ENCODE measurements around the gene LIMD2. TPM values are rescaled to one million over a fixed set of nuclear protein-coding genes. Genes with fewer than 3 reads are reported as not detected.

The LIMD2 gene
- total and polyA plus RNA-seq, 2 of the 4 experiments (the other 2 are of a cell fraction): 4.5 to 21.7 TPM

DNA sequence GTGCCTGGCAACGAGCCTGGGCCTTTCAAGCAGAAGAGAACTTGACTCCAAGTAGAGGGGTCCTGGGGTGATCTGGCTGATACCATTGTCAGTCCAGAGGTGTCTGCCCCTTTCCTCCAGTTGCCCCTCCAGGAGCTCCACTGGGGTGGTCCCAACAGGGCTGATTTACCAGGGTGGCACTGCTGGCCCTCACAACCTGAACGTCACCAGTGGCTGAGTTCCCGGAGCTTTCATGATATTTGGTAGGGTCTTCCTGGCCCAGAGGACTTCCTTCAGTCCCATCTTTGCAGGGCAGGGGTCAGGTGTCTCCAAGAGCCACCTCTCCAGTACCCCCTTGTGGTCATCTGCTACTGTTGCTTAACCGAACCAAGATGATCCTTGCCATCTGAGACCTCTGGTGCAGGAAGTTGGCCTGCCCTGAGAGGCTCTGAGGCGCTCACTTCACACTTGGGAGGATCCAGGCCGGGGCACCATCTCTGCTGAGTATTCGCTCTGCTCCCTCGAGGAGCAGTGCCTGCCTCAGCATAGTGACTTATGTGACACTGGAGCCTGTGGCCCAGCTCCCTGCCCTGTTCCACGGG lies 3.5 kb downstream of the LIMD2 start:
- POLR2A ChIA-PET (ENCODE audit: unreplicated experiment): no interaction called here
- Histone ChIP-seq H3K36me3 (ENCODE audit: control insufficient read depth, insufficient read depth, low read length) (peaks cover 27% of the 10 kb centered on the region; the same call in 1 of the 2 replicates), H3K9me1 (ENCODE audit: insufficient read depth, low read length) (0 out of 2 replicates have a peak, but pooled peaks cover 2% of the 10 kb centered on the region), H3K23ac (ENCODE audit: low read depth, low read length) (no peak overlapping the region), H2BK20ac (ENCODE audit: low read depth, low read length) (no peak overlapping the region), H2AK9ac (replicated peaks; ENCODE audit: low read depth, low read length, poor library complexity) (peak overlapping the region; percentile 76), H3K27ac (ENCODE audit: insufficient read depth, low read length) (no peak overlapping the region), H2AFZ (replicated peaks; ENCODE audit: low read length, poor library complexity) (no peak overlapping the region), H2BK15ac (ENCODE audit: low read depth, low read length) (no peak overlapping the region), H3K9me3 (ENCODE audit: control insufficient read depth, insufficient read depth, low read length) (no peaks in the 10 kb centered on the region), H3K27me3 (ENCODE audit: control insufficient read depth, insufficient read depth, low read length) (no peaks in the 10 kb centered on the region), H2BK120ac (ENCODE audit: low read depth, low read length) (no peak overlapping the region), H2AK5ac (ENCODE audit: low read depth, low read length) (no peak overlapping the region), H3K9ac (ENCODE audit: low read depth, low read length) (no peak overlapping the region), H4K5ac (ENCODE audit: low read depth, low read length) (no peak overlapping the region), H3K56ac (ENCODE audit: extremely low read depth, insufficient read depth, low read length) (no peak overlapping the region), H3K4me3 (ENCODE audit: insufficient read depth, low read depth, low read length) (no peak overlapping the region), H3K18ac (ENCODE audit: low read depth, low read length) (no peak overlapping the region), H4K20me1 (ENCODE audit: insufficient read depth, low read length) (peaks cover 5% of the 10 kb centered on the region), H3K4me1 (ENCODE audit: control insufficient read depth, insufficient read depth, low read length) (no peaks in the 10 kb centered on the region), H3K4me2 (ENCODE audit: low read depth, low read length) (no peak overlapping the region), H3K79me1 (ENCODE audit: low read depth in 1 of 2, low read length in 2 of 2) (peaks cover 0 to 21% of the 10 kb centered on the region in 2 experiments; a peak in 1 of 4 replicates), H3K14ac (replicated peaks; ENCODE audit: low read depth, low read length) (no peak overlapping the region), H4K8ac (ENCODE audit: low read depth in 2 of 2, low read length in 2 of 2) (no peak overlapping the region), H4K91ac (ENCODE audit: insufficient read depth, low read depth, low read length) (no peak overlapping the region), H2BK5ac (ENCODE audit: low read depth, low read length, poor library complexity, severe bottlenecking) (no peak overlapping the region), H3K4ac (ENCODE audit: low read depth, low read length) (no peak overlapping the region)
- TF ChIP-seq FOS (IDR thresholded peaks at IDR 0.05; ENCODE audit: low read depth, low read length): no peak
- peak; percentile 52; the same call in 1 of the 2 replicates for TF ChIP-seq CEBPB (IDR thresholded peaks at IDR 0.05; ENCODE audit: low read depth, low read length)
- no peak for TF ChIP-seq CHD1 (IDR thresholded peaks at IDR 0.05; ENCODE audit: low read depth, low read length)
- TF ChIP-seq, protein P1, sequence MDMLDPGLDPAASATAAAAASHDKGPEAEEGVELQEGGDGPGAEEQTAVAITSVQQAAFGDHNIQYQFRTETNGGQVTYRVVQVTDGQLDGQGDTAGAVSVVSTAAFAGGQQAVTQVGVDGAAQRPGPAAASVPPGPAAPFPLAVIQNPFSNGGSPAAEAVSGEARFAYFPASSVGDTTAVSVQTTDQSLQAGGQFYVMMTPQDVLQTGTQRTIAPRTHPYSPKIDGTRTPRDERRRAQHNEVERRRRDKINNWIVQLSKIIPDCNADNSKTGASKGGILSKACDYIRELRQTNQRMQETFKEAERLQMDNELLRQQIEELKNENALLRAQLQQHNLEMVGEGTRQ (IDR thresholded peaks at IDR 0.05; ENCODE audit: low read depth, low read length): no peak
- TF ChIP-seq POLR2A (IDR thresholded peaks at IDR 0.05; ENCODE audit: low read depth, low read length): no peak
- no peak for TF ChIP-seq MXI1 (IDR thresholded peaks at IDR 0.05; ENCODE audit: borderline replicate concordance, low read depth, low read length)
- TF ChIP-seq, protein P2, sequence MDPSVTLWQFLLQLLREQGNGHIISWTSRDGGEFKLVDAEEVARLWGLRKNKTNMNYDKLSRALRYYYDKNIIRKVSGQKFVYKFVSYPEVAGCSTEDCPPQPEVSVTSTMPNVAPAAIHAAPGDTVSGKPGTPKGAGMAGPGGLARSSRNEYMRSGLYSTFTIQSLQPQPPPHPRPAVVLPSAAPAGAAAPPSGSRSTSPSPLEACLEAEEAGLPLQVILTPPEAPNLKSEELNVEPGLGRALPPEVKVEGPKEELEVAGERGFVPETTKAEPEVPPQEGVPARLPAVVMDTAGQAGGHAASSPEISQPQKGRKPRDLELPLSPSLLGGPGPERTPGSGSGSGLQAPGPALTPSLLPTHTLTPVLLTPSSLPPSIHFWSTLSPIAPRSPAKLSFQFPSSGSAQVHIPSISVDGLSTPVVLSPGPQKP (IDR thresholded peaks at IDR 0.05; ENCODE audit: borderline replicate concordance, low read depth, low read length): no peak
- TF ChIP-seq RAD21 (IDR thresholded peaks at IDR 0.05; ENCODE audit: low read length): peak; percentile 26; the same call in 1 of the 2 replicates
- peak; percentile 24; the same call in 1 of the 2 replicates for TF ChIP-seq SMC3 (IDR thresholded peaks at IDR 0.05; ENCODE audit: low read depth, low read length)
- no peak for TF ChIP-seq BHLHE40 (IDR thresholded peaks at IDR 0.05; ENCODE audit: low read depth, low read length)
- no peak for TF ChIP-seq RFX5 (IDR thresholded peaks at IDR 0.05; ENCODE audit: low read depth, low read length)
- TF ChIP-seq, protein P3, sequence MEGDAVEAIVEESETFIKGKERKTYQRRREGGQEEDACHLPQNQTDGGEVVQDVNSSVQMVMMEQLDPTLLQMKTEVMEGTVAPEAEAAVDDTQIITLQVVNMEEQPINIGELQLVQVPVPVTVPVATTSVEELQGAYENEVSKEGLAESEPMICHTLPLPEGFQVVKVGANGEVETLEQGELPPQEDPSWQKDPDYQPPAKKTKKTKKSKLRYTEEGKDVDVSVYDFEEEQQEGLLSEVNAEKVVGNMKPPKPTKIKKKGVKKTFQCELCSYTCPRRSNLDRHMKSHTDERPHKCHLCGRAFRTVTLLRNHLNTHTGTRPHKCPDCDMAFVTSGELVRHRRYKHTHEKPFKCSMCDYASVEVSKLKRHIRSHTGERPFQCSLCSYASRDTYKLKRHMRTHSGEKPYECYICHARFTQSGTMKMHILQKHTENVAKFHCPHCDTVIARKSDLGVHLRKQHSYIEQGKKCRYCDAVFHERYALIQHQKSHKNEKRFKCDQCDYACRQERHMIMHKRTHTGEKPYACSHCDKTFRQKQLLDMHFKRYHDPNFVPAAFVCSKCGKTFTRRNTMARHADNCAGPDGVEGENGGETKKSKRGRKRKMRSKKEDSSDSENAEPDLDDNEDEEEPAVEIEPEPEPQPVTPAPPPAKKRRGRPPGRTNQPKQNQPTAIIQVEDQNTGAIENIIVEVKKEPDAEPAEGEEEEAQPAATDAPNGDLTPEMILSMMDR (conservative IDR thresholded peaks at IDR 0.05; ENCODE audit: low read depth, low read length): peak; percentile 39
- TF ChIP-seq MAFK (IDR thresholded peaks at IDR 0.05; ENCODE audit: low read depth, low read length): no peak
- no peak for TF ChIP-seq MAZ (IDR thresholded peaks at IDR 0.05; ENCODE audit: borderline replicate concordance, low read depth, low read length)
- no peak for TF ChIP-seq RCOR1 (IDR thresholded peaks at IDR 0.05; ENCODE audit: insufficient replicate concordance, low read length)
- TF ChIP-seq NFE2L2 (IDR thresholded peaks at IDR 0.05; ENCODE audit: low read depth, low read length): no peak
- WGBS, 2 experiments (ENCODE audit: extremely low coverage in 2 of 2, insufficient read length in 1 of 2): 83% methylated on average over 1 of the region's 9 CpGs; no CpG with 5 or more reads in 1 of the 2 experiments
- in situ Hi-C loops (cut with MboI; ENCODE audit: low sequenced_read_pairs): no loop called here
- dilution Hi-C loops (cut with HindIII; ENCODE audit: low sequenced_read_pairs, unreplicated experiment): no loop called here
- CTCF ChIA-PET: no interaction called here
- intact Hi-C loops (cut with micrococcal nuclease): loop anchor here (5.0 kb wide), 1 partner anchor 269 kb away; no protein-coding TSS in a partner anchor
- ATAC-seq (ENCODE audit: low read depth): no peak
- no TSS peak for BruUV-seq (replicated peaks)
- no peak for DNase-seq
